A673 (cell line): ENCODE data around the gene SMAD3. TPM values are rescaled to one million over a fixed set of nuclear protein-coding genes. Genes with fewer than 3 reads are reported as not detected.

Experiments
- BruUV-seq: library from RNA; stranded (reverse); fragments of 400-500 nt; replicated peaks from 2 replicates; lab custom pipeline; 2021; lab: Mats Ljungman, UMichigan
- CTCF ChIA-PET: fragments of 300-600 bp; sonication (Branson Sonifier 250); formaldehyde crosslinking; loops from one replicate; lab custom pipeline; 2022; ENCODE audit warnings: antibody characterized with exemption; lab: Charles Lee
- POLR2A ChIA-PET: fragments of 300-600 bp; sonication (Branson Sonifier 250); formaldehyde crosslinking; loops from one replicate; lab custom pipeline; 2022; ENCODE audit warnings: antibody characterized with exemption; ENCODE audit not compliant: low non-redundant PET; lab: Charles Lee
- DNase-seq: peaks from one replicate; pipeline ENCODE4 v3.0.0-alpha.2; 2015; ENCODE audit warnings: low spot score
- H3K27ac ChIP-seq: fragments of 200-600 bp; sonication (generic); 2 replicates; pipeline ENCODE4 v1.5.1; 2016; ENCODE audit warnings: mixed run types, low read depth, mild to moderate bottlenecking, mixed read lengths, antibody characterized with exemption, low read length; ENCODE audit not compliant: poor library complexity, severe bottlenecking
- H3K27me3 ChIP-seq: fragments of 200-600 bp; sonication (generic); replicated peaks from 2 replicates; pipeline ENCODE4 v1.6.1; 2017; ENCODE audit warnings: mixed run types, low read depth, mild to moderate bottlenecking, mixed read lengths, antibody characterized with exemption, low read length; ENCODE audit not compliant: insufficient read depth, poor library complexity
- H3K36me3 ChIP-seq: fragments of 200-600 bp; sonication (generic); 2 replicates; pipeline ENCODE4 v1.6.1; 2016; ENCODE audit warnings: mixed run types, mild to moderate bottlenecking, mixed read lengths, antibody characterized with exemption, low read length; ENCODE audit not compliant: insufficient read depth, poor library complexity, severe bottlenecking
- H3K4me1 ChIP-seq: fragments of 200-600 bp; sonication (generic); 2 replicates; pipeline ENCODE4 v1.6.1; 2017; ENCODE audit warnings: mixed run types, mild to moderate bottlenecking, mixed read lengths, antibody characterized with exemption, low read length; ENCODE audit not compliant: insufficient read depth, poor library complexity, severe bottlenecking
- H3K4me3 ChIP-seq: fragments of 200-600 bp; sonication (generic); 2 replicates; pipeline ENCODE4 v1.5.1; 2016; ENCODE audit warnings: low read depth, mixed run types, mild to moderate bottlenecking, mixed read lengths, low read length; ENCODE audit not compliant: poor library complexity, severe bottlenecking
- H3K9me3 ChIP-seq: fragments of 200-600 bp; sonication (generic); 2 replicates; pipeline ENCODE4 v1.6.1; 2016; ENCODE audit warnings: mixed run types, low read depth, mild to moderate bottlenecking, mixed read lengths, antibody characterized with exemption, low read length; ENCODE audit not compliant: poor library complexity, severe bottlenecking
- EZH2 ChIP-seq: fragments of 200-600 bp; sonication (generic); IDR thresholded peaks from 2 replicates; pipeline ENCODE4 v1.6.1; 2017; ENCODE audit warnings: borderline replicate concordance, low read depth, mild to moderate bottlenecking, mixed read lengths, antibody characterized with exemption, low read length; ENCODE audit not compliant: poor library complexity, severe bottlenecking
- intact Hi-C: fragments of 100-400 bp; cut with micrococcal nuclease; formaldehyde crosslinking; loops from one replicate; pipeline ENCODE4 v1.10.0; 2022; ENCODE audit not compliant: unreplicated experiment
- total RNA-seq: library from RNA; stranded (reverse); gene quantifications from 2 replicates; pipeline ENCODE4 v1.2.3, GENCODE V29; 2021
- TF ChIP-seq, protein P1 (sequence below): fragments of 300-800, 200-600 bp; sonication (generic); conservative IDR thresholded peaks from 2 replicates; pipeline ENCODE4 v1.5.1; 2017; ENCODE audit warnings: low read depth, mild to moderate bottlenecking, antibody characterized with exemption, low read length, moderate library complexity, mixed read lengths

The SMAD3 gene
- total RNA-seq, 1 experiment from 2014 or later = 31.0 TPM

DNA sequence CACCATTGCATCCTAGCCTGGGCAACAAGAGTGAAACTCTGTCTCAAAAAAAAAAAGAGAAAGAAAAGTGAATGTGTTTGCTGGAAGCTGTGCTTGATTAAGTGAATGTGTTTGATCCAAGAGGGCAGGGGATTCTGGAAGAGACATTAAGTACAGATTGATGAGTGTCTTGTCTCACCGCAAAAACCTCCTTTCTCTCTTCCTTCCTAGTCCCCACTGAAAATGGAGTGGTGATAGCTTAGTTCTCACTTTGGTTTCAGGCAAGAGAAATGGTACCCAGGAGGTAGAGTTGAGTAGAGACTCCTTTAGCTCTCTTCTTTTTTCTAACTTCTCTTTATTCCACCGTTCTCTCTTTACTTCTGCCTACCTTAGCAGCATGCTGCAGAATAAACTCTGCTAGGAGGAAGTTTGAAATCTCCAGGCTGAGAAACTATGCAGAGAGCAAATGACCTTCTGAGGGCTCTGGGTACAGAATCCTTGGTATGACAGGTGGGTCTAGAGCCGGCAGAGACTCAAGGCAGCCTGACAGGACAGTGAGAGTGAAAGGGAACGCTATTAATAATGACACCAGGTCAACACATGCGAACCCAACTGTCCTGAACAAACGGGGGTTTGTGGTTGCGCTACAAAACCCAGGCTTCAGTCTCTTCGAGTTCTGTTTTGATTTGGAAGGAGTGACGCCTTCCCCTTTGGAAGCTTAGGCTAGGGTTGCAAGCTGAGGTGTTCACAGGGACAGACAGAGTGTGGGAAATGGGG lies 74.9 kb downstream of the SMAD3 start:
- Histone ChIP-seq H3K4me3 (no peak overlapping the region), H3K4me1 (peaks cover 40% of the 10 kb centered on the region), H3K27me3 (no peaks in the 10 kb centered on the region), H3K9me3 (no peaks in the 10 kb centered on the region), H3K27ac (no peak overlapping the region), H3K36me3 (no peaks in the 10 kb centered on the region)
- CTCF ChIA-PET = no interaction called here
- POLR2A ChIA-PET = no interaction called here
- intact Hi-C loops = no loop called here
- TF ChIP-seq, protein P1, sequence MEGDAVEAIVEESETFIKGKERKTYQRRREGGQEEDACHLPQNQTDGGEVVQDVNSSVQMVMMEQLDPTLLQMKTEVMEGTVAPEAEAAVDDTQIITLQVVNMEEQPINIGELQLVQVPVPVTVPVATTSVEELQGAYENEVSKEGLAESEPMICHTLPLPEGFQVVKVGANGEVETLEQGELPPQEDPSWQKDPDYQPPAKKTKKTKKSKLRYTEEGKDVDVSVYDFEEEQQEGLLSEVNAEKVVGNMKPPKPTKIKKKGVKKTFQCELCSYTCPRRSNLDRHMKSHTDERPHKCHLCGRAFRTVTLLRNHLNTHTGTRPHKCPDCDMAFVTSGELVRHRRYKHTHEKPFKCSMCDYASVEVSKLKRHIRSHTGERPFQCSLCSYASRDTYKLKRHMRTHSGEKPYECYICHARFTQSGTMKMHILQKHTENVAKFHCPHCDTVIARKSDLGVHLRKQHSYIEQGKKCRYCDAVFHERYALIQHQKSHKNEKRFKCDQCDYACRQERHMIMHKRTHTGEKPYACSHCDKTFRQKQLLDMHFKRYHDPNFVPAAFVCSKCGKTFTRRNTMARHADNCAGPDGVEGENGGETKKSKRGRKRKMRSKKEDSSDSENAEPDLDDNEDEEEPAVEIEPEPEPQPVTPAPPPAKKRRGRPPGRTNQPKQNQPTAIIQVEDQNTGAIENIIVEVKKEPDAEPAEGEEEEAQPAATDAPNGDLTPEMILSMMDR = no peak
- no peak for TF ChIP-seq EZH2
- DNase-seq = no peak
- BruUV-seq = no TSS peak

GRCh38 chr15:67142092-67142766 lies 76.8 kb downstream of the SMAD3 start:
- POLR2A ChIA-PET = no interaction called here
- no peak overlapping the region for H3K27ac ChIP-seq
- DNase-seq = no peak

DNA sequence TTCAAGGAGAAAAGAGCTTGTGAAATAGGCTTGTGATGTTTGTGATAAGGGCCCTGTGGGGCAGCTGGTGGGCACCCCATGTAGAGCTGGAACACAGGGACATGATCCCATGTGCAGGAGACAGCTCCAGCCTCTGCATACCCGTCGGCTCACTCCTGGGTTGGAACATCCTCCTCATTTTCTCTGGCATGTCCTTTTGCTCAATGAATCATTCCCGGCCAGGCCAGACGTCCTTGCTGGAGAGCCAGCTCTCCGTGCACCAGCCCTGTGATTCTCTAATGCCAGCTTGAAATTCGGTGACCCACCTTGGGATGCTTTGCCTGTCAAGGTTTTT lies 77.3 kb downstream of the SMAD3 start:
- Histone ChIP-seq H3K4me3 (no peak overlapping the region), H3K27me3 (no peaks in the 10 kb centered on the region), H3K27ac (no peak overlapping the region), H3K9me3 (no peaks in the 10 kb centered on the region), H3K4me1 (peaks cover 62% of the 10 kb centered on the region), H3K36me3 (no peaks in the 10 kb centered on the region)
- TF ChIP-seq, protein P1 = no peak
- no peak for TF ChIP-seq EZH2
- ChIA-PET CTCF (no interaction called here), POLR2A (no interaction called here)
- no TSS peak for BruUV-seq
- DNase-seq = no peak
- intact Hi-C loops = no loop called here

More at GRCh38 chr15:67142092-67142766, 76.8 kb downstream of the SMAD3 start:
- no peaks in the 10 kb centered on the region for H3K27me3 ChIP-seq
- CTCF ChIA-PET = no interaction called here
- H3K4me3 ChIP-seq = no peak overlapping the region
- no TSS peak for BruUV-seq
- H3K36me3 ChIP-seq = no peaks in the 10 kb centered on the region
- no peaks in the 10 kb centered on the region for H3K9me3 ChIP-seq
- H3K4me1 ChIP-seq = peaks cover 60% of the 10 kb centered on the region
- TF ChIP-seq EZH2 = no peak
- TF ChIP-seq, protein P1 = no peak
- intact Hi-C loops = no loop called here
